Cerebellar nuclear complex (tissue), 1 donor: Measurements from ENCODE around the gene SNX4.

ENCODE experiments used
- DNase-seq, 2 experiments: peaks; one replicate each; lab custom pipeline; 2025; lab: John Stamatoyannopoulos, UW

SNX4 gene

GRCh38 chr3:125403789-125404188 is 116.2 kb downstream of the SNX4 start:
- DNase-seq: no peak

- DNase-seq: no peak
Measured at GRCh38 chr3:125402639-125403038, 117.4 kb downstream of the SNX4 start.

- DNase-seq: no peak
Measured at GRCh38 chr3:125401402-125401801, 118.6 kb downstream of the SNX4 start.

- DNase-seq: no peak
Measured at GRCh38 chr3:125398952-125399351, 121.0 kb downstream of the SNX4 start.
